ENCODE measurements around the gene DNAH2. TPM values are rescaled to one million over a fixed set of nuclear protein-coding genes. Genes with fewer than 3 reads are reported as not detected.

DNAH2 gene
- total and polyA plus RNA-seq, 2 of the 8 experiments (the other 6 are each of a cell fraction or from before 2014, with no cell fraction given), result 0.13 to 0.18 TPM

- 27% methylated on average over 13 of the region's 13 CpGs; no CpG with 5 or more reads in 1 of the 2 experiments for WGBS, 2 experiments (ENCODE audit: extremely low coverage in 1 of 2, insufficient coverage in 1 of 2, insufficient read length in 1 of 2, insufficient replicate concordance in 2 of 2, low coverage in 1 of 2, low lambda C conversion rate in 2 of 2, missing lambda C conversion rate in 1 of 2)
- TF ChIP-seq SAP30 (IDR thresholded peaks at IDR 0.05; ENCODE audit: insufficient read depth, insufficient replicate concordance, low read length), result peak; percentile 19
- TF ChIP-seq EP300 (IDR thresholded peaks at IDR 0.05; ENCODE audit: borderline replicate concordance in 1 of 2, low read depth in 2 of 2, low read length in 2 of 2), result no peak
- Histone ChIP-seq H2BK5ac (ENCODE audit: low read depth, low read length) (0 out of 2 replicates have a peak overlapping the region, but pooled peaks have one; percentile 9), H2BK12ac (ENCODE audit: low read depth, low read length) (no peak overlapping the region), H3K27me3 (replicated peaks in 1 of 4; ENCODE audit: control insufficient read depth in 3 of 4, extremely low read depth in 1 of 4, insufficient read depth in 3 of 4, low read length in 3 of 4) (no peaks in the 10 kb centered on the region), H3K4me1 (replicated peaks in 1 of 4; ENCODE audit: control insufficient read depth in 3 of 4, insufficient read depth in 4 of 4, low read length in 3 of 4) (peaks cover 0 to 11% (median 4%) of the 10 kb centered on the region in 4 experiments; a peak in 4 of 7 replicates), H2AFZ (ENCODE audit: low read length) (no peak overlapping the region), H3K14ac (ENCODE audit: insufficient read length) (no peak overlapping the region), H2BK20ac (ENCODE audit: low read length) (no peak overlapping the region), H3K79me2 (ENCODE audit: control insufficient read depth in 1 of 2, insufficient read depth in 2 of 2, low read length in 2 of 2) (peaks cover 18 to 44% of the 10 kb centered on the region in 2 experiments), H3K9ac (replicated peaks in 1 of 4; ENCODE audit: extremely low read depth in 1 of 4, low read depth in 3 of 4, low read length in 3 of 4) (peak overlapping the region; percentile 71 to 85 (median 78)), H4K20me1 (replicated peaks in 1 of 2; ENCODE audit: control insufficient read depth in 1 of 2, insufficient read depth in 2 of 2, low read length in 2 of 2) (peaks cover 4 to 8% of the 10 kb centered on the region in 2 experiments), H3K4me2 (ENCODE audit: insufficient read depth in 1 of 2, low read depth in 2 of 2, low read length in 2 of 2) (peak overlapping the region; percentile 80 to 83), H4K91ac (replicated peaks; ENCODE audit: insufficient read length, low read length) (no peak overlapping the region), H3K79me1 (ENCODE audit: low read depth, low read length) (peaks cover 11% of the 10 kb centered on the region), H3K23me2 (ENCODE audit: low read depth, low read length) (peaks cover 15% of the 10 kb centered on the region), H2BK120ac (replicated peaks; ENCODE audit: low read depth, low read length) (no peak overlapping the region), H3K36me3 (ENCODE audit: control insufficient read depth in 2 of 4, insufficient read depth in 4 of 4, low read length in 3 of 4) (peaks cover 0 to 5% (median 0%) of the 10 kb centered on the region in 4 experiments; a peak in 2 of 8 replicates), H4K8ac (ENCODE audit: extremely low read depth, insufficient read depth, low read length) (no peak overlapping the region), H3K4ac (replicated peaks; ENCODE audit: insufficient read length, low read depth, low read length) (no peak overlapping the region), H3K4me3 (ENCODE audit: extremely low read depth in 1 of 4, insufficient read depth in 2 of 4, low read depth in 3 of 4, low read length in 4 of 4) (peak overlapping the region; percentile 70 to 100 (median 94)), H2AK5ac (ENCODE audit: low read depth, low read length) (no peak overlapping the region), H3K9me3 (ENCODE audit: insufficient read depth in 2 of 2, low read depth in 1 of 2, low read length in 1 of 2) (no peaks in the 10 kb centered on the region), H4K5ac (ENCODE audit: insufficient read length, low read depth, low read length) (no peak overlapping the region), H3K27ac (ENCODE audit: low read depth, low read length) (peak overlapping the region; percentile 54; the same call in 1 of the 2 replicates), H3K23ac (ENCODE audit: insufficient read length) (no peak overlapping the region), H2BK15ac (ENCODE audit: low read length) (no peak overlapping the region), H3K56ac (replicated peaks; ENCODE audit: insufficient read length, low read depth, low read length) (no peak overlapping the region), H3K18ac (ENCODE audit: extremely low read depth, low read length) (no peak overlapping the region)
- FAIRE-seq, result no peak
- POLR2A ChIA-PET (ENCODE audit: partially characterized antibody), result interaction anchor here (0.9 to 58.0 kb wide), 9 partner anchors 8 to 422 kb away, joined by 3 to 2272 read pairs (median 88); partner anchors contain the start of genes ATP1B2, CD68, DNAH2 and EFNB3
- no peak for DNase-seq (ENCODE audit: low read depth in 1 of 2, low spot score in 2 of 2)
- CTCF ChIA-PET (ENCODE audit: partially characterized antibody), result interaction anchor here (0.7 to 11.3 kb wide), 22 partner anchors 14 to 359 kb away, joined by 3 to 199 read pairs (median 10); partner anchors contain the start of genes ATP1B2, CD68, DNAH2 and EFNB3
These were observed 28.7 kb upstream of the DNAH2 start for GRCh38 chr17:7688808-7689316.
